Lower leg skin (tissue), 4 donors: Measurements from ENCODE around the gene MCOLN1. TPM values are rescaled to one million over a fixed set of nuclear protein-coding genes. Genes with fewer than 3 reads are reported as not detected.

ENCODE experiments used
- DNase-seq, 2 donors: peaks; one replicate each; pipeline ENCODE4 v3.0.0-alpha.2; 2019; ENCODE audit warnings: low spot score in 2 of 2
- H3K4me3 ChIP-seq: fragments of 200-600 bp; sonication (generic); 2 replicates; pipeline ENCODE4 v1.5.1; 2017; ENCODE audit warnings: mild to moderate bottlenecking, low read depth; ENCODE audit not compliant: poor library complexity, severe bottlenecking
- POLR2A ChIP-seq, 2 donors: fragments of 450-650 bp; IDR thresholded peaks; one replicate each; pipeline ENCODE4 v1.6.1; 2016 to 2017; ENCODE audit warnings: antibody characterized with exemption in 2 of 2, mild to moderate bottlenecking in 1 of 2, moderate library complexity in 1 of 2
- WGBS, 2 donors: methylation state at CpG; one replicate each; pipeline ENCODE4 v1.1.5; 2018; 5-methylcytosine and 5-hydroxymethylcytosine counted together
- intact Hi-C: fragments of 100-400 bp; cut with DNase I; formaldehyde crosslinking; loops from one replicate; pipeline ENCODE4 v1.15.0; 2023; ENCODE audit warnings: low total_unique reads
- total RNA-seq, 4 donors: library from RNA; depleted of rRNA; stranded (reverse); fragments of >200 nt; gene quantifications; one replicate each; pipeline ENCODE4 v1.1.0, GENCODE V29; 2016
- TF ChIP-seq, protein P1 (sequence below), 3 donors: fragments of 450-650 bp; IDR thresholded peaks; one replicate each; pipeline ENCODE4 v1.5.1; 2016; ENCODE audit warnings: antibody characterized with exemption in 3 of 3, mild to moderate bottlenecking in 3 of 3, moderate library complexity in 2 of 3

MCOLN1 gene
- total RNA-seq, 4 donors from 2014 or later, result 15.2 to 37.7 (median 28.6) TPM

GRCh38 chr19:7492558-7492957, 29.9 kb upstream of the MCOLN1 start:
- 68 to 85% methylated on average over 11 of the region's 11 CpGs for WGBS, 2 donors
- no peak for TF ChIP-seq POLR2A (IDR thresholded peaks at IDR 0.05)
- TF ChIP-seq, protein P1, sequence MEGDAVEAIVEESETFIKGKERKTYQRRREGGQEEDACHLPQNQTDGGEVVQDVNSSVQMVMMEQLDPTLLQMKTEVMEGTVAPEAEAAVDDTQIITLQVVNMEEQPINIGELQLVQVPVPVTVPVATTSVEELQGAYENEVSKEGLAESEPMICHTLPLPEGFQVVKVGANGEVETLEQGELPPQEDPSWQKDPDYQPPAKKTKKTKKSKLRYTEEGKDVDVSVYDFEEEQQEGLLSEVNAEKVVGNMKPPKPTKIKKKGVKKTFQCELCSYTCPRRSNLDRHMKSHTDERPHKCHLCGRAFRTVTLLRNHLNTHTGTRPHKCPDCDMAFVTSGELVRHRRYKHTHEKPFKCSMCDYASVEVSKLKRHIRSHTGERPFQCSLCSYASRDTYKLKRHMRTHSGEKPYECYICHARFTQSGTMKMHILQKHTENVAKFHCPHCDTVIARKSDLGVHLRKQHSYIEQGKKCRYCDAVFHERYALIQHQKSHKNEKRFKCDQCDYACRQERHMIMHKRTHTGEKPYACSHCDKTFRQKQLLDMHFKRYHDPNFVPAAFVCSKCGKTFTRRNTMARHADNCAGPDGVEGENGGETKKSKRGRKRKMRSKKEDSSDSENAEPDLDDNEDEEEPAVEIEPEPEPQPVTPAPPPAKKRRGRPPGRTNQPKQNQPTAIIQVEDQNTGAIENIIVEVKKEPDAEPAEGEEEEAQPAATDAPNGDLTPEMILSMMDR (IDR thresholded peaks at IDR 0.05), result no peak
- no peak for DNase-seq
- H3K4me3 ChIP-seq, result no peak overlapping the region
- intact Hi-C loops, result no loop called here

GRCh38 chr19:7494416-7495098, 27.9 kb upstream of the MCOLN1 start:
- no peak for TF ChIP-seq POLR2A (IDR thresholded peaks at IDR 0.05)
- TF ChIP-seq, protein P1 (IDR thresholded peaks at IDR 0.05), result no peak
- intact Hi-C loops, result no loop called here
- DNase-seq, result no peak
- 41 to 44% methylated on average over 13 of the region's 13 CpGs for WGBS, 2 donors
- H3K4me3 ChIP-seq, result no peak overlapping the region

DNA sequence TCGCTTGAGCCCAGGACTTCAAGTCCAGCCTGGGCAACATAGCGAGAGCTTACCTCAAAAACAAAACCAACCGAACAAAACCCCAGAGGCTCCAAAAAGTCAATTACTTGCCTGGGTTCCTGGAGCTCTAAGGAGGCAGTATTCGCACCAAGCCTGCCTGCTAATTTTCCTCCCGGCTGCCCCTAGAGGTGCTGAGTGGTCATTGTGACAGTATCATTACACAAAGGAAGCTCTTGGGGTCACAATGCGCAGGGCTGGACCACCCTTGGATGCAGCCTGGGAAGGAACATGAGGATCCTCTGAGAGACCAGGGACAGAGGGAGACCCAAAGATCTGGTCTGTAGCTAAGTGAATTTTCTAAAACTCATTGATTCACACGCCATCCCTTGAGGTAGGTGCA, 25.1 kb upstream of the MCOLN1 start:
- TF ChIP-seq, protein P1 (IDR thresholded peaks at IDR 0.05), result no peak
- DNase-seq, result no peak
- intact Hi-C loops, result no loop called here
- WGBS, 2 donors, result 67 to 78% methylated on average over 7 of the region's 7 CpGs
- H3K4me3 ChIP-seq, result no peak overlapping the region

DNA sequence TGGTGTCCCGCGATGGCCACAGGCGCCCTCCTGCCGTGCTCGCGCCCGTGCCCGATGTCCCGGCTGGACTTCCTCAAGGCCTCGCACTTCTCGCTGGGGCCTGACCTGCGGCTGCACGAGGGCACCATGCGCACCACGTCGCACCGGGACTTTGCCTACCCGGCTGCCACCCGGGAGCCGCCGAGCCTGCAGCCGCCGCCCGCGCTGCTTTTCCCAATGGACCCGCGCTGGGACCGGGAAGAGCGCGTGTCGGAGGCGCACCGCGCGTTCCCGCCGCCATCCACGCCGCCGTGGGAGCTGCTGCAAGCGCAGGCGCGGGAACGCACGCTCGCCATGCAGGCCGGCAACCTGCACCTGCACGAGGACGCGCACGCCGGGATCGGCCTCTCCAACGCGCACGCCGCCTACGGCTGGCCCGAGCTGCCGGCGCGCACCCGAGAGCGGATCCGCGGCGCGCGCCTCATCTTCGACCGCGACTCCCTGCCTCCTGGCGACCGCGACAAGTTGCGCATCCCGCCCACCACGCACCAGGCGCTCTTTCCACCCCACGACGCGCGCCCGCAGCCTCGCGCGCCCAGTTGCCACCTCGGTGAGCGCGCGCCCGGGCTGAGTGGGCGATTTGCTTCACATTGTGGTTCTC, 21.5 kb upstream of the MCOLN1 start:
- 2 to 8% methylated on average over 33 to 86 of the region's 93 CpGs for whole genome bisulfite sequencing, 2 donors
- no peak overlapping the region for H3K4me3 ChIP-seq
- intact Hi-C loops, result no loop called here
- no peak for DNase-seq
- TF ChIP-seq POLR2A (IDR thresholded peaks at IDR 0.05), result no peak

DNA sequence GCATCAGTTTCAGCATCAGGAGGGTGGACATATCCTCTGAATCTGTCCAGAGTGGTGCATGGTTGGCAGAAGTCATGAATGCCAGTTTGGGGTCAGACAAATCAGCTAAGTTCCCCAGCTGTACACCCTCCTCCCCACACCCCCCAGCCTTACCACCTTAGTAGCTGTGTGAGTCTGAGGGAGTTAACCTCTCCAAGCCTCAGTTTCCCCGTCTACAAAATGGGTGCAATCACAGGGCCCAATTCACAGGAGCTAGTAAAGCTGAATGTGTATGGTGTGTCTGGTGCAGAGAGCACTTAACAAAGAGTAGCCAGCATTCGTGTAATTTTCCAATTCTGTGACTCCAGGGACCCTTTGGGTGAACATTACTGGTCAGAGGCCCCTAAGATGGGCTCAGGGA, 19.9 kb upstream of the MCOLN1 start:
- H3K4me3 ChIP-seq, result no peak overlapping the region
- no peak for DNase-seq
- WGBS, 2 donors, result 59 to 63% methylated on average over 2 of the region's 2 CpGs
- TF ChIP-seq POLR2A (IDR thresholded peaks at IDR 0.05), result no peak
- TF ChIP-seq, protein P1 (IDR thresholded peaks at IDR 0.05), result no peak
- intact Hi-C loops, result no loop called here

DNA sequence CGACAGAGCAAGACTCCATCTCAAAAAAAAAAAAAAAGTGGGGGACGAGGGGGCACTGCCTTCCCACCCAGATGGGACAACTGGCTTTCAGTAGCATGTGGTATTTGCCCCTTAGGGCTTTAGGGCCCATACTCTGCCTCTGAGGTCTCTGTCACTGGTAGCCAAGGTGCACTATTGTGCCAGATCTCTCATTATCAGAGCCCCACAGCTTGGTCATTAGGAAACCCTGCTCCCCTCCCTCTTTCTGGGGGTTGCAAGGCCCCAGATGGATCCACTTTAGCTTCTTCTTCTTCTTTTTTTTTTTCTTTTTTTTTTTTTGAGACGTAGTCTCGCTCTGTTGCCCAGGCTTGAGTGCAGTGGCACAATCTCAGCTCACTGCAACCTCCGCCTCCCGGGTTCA, 17.7 kb upstream of the MCOLN1 start:
- DNase-seq, result no peak
- 81 to 85% methylated on average over 6 of the region's 6 CpGs for whole genome bisulfite sequencing, 2 donors
- intact Hi-C loops, result no loop called here
- H3K4me3 ChIP-seq, result no peak overlapping the region
- TF ChIP-seq, protein P1 (IDR thresholded peaks at IDR 0.05), result no peak
- no peak for TF ChIP-seq POLR2A (IDR thresholded peaks at IDR 0.05)
